ENCODE measurements around the gene SNX25.
"Not testable (repeated sequence)": the region's sequence is repeated elsewhere in the genome, so short reads cannot be mapped to it uniquely, and the experiment has no call there.

SNX25 gene

GRCh38 chr4:185357211-185357610 is 147.8 kb downstream of the SNX25 start:
- no peak for TF ChIP-seq CTCF (IDR thresholded peaks at IDR 0.05; ENCODE audit: insufficient read depth, missing control alignments)
- no peak for DNase-seq (ENCODE audit: insufficient read length, low spot score)
- no peak for FAIRE-seq

GRCh38 chr4:185357733-185358440 is 148.5 kb downstream of the SNX25 start:
- DNase-seq (ENCODE audit: insufficient read length, low spot score) = no peak
- FAIRE-seq = no peak
- TF ChIP-seq CTCF (IDR thresholded peaks at IDR 0.05; ENCODE audit: insufficient read depth, missing control alignments) = no peak

GRCh38 chr4:185358514-185358913 is 149.1 kb downstream of the SNX25 start:
- no peak for DNase-seq (ENCODE audit: insufficient read length, low spot score)
- TF ChIP-seq CTCF (IDR thresholded peaks at IDR 0.05; ENCODE audit: insufficient read depth, missing control alignments) = no peak
- FAIRE-seq = no peak

- FAIRE-seq = no peak
- no peak for DNase-seq (ENCODE audit: insufficient read length, low spot score)
- TF ChIP-seq CTCF (IDR thresholded peaks at IDR 0.05; ENCODE audit: insufficient read depth, missing control alignments) = no peak
Measured at GRCh38 chr4:185358959-185359358, 149.6 kb downstream of the SNX25 start.

GRCh38 chr4:185359767-185360446 is 150.5 kb downstream of the SNX25 start:
- TF ChIP-seq CTCF (IDR thresholded peaks at IDR 0.05; ENCODE audit: insufficient read depth, missing control alignments) = no peak
- DNase-seq (ENCODE audit: insufficient read length, low spot score) = no peak
- FAIRE-seq = no peak

GRCh38 chr4:185361872-185362271 is 152.5 kb downstream of the SNX25 start:
- FAIRE-seq (no peak), DNase-seq (ENCODE audit: insufficient read length, low spot score) (no peak)
- TF ChIP-seq CTCF (IDR thresholded peaks at IDR 0.05; ENCODE audit: insufficient read depth, missing control alignments) = no peak

- not testable (repeated sequence) for DNase-seq (ENCODE audit: insufficient read length, low spot score); FAIRE-seq
Measured at GRCh38 chr4:185362570-185362969, 153.2 kb downstream of the SNX25 start.
